Neural crest cell (in vitro differentiated cells): Measurements from ENCODE around the gene CD5L. TPM values are rescaled to one million over a fixed set of nuclear protein-coding genes. Genes with fewer than 3 reads are reported as not detected.

Source experiments
- DNase-seq: peaks from one replicate; pipeline ENCODE4 v3.0.0; 2021; ENCODE audit warnings: low read depth, mixed read lengths, low spot score
- H3K27ac Mint-ChIP-seq: one replicate; pipeline ENCODE4 v1.8.0; 2021; ENCODE audit warnings: mild to moderate bottlenecking, mixed read lengths; ENCODE audit not compliant: unreplicated experiment
- H3K27me3 Mint-ChIP-seq: 2 replicates; pipeline ENCODE4 v1.8.0; 2021; ENCODE audit warnings: low read depth, mild to moderate bottlenecking, mixed read lengths
- H3K36me3 Mint-ChIP-seq: 2 replicates; pipeline ENCODE4 v1.8.0; 2021; ENCODE audit warnings: low read depth, mild to moderate bottlenecking, mixed read lengths
- H3K4me1 Mint-ChIP-seq: 2 replicates; pipeline ENCODE4 v1.8.0; 2021; ENCODE audit warnings: mixed read lengths
- H3K4me3 Mint-ChIP-seq: one replicate; pipeline ENCODE4 v1.8.0; 2021; ENCODE audit warnings: mild to moderate bottlenecking, mixed read lengths
- H3K9me3 Mint-ChIP-seq: 2 replicates; pipeline ENCODE4 v1.8.0; 2021; ENCODE audit warnings: mixed read lengths
- total RNA-seq: library from RNA; stranded (reverse); gene quantifications from 2 replicates; pipeline ENCODE4 v1.2.1, GENCODE V29; 2021
- TF ChIP-seq, protein P1 (sequence below): fragments of 200-600 bp; sonication (generic); conservative IDR thresholded peaks from 2 replicates; pipeline ENCODE4 v1.5.0; 2021; ENCODE audit warnings: antibody characterized with exemption, mild to moderate bottlenecking

CD5L gene
- total RNA-seq, 1 donor from 2014 or later = not detected

DNA sequence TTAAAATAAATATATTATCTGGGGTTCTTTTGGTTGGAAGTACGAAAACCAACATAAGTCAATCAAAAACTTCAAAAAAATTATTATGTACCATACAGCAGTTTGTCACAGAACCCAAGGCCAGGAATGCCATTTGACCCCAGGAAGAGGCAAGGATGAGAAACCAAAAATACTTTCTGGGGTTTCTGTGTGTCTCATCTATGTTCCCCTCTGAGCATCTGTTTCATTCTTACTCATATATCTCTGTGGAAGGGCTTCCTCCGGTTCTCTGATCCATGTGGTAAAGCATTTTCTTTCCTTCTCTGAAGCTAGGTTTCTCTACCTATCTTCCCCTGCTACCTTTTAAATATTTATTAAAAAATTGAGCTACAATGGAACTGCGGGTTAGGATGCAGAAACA is 11.9 kb downstream of the CD5L start:
- no peaks in the 10 kb centered on the region for H3K4me1 Mint-ChIP-seq

DNA sequence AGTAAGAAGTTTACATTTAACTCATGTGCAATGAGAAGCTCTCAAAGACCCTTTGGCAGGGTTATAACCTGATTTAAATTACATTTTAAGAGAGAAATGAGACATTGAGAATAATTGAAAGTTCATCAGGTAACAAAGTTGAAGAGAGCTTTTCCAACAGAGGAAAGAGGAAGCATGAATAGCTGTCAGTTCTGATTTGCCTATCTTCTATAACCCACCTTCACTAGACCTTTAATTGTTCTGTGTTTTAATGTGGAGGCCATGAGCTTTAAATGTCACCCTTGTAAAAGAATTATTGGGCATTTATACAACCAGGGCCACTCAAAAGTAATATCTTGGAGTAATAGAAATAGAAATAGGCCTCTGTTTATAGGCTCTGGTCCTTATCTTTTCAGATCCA is 12.4 kb downstream of the CD5L start:
- Mint-ChIP-seq H3K4me3 (no peak overlapping the region), H3K27me3 (peaks cover 19% of the 10 kb centered on the region), H3K27ac (no peak overlapping the region), H3K9me3 (no peaks in the 10 kb centered on the region), H3K36me3 (no peaks in the 10 kb centered on the region), H3K4me1 (no peaks in the 10 kb centered on the region)
- no peak for DNase-seq
- TF ChIP-seq, protein P1, sequence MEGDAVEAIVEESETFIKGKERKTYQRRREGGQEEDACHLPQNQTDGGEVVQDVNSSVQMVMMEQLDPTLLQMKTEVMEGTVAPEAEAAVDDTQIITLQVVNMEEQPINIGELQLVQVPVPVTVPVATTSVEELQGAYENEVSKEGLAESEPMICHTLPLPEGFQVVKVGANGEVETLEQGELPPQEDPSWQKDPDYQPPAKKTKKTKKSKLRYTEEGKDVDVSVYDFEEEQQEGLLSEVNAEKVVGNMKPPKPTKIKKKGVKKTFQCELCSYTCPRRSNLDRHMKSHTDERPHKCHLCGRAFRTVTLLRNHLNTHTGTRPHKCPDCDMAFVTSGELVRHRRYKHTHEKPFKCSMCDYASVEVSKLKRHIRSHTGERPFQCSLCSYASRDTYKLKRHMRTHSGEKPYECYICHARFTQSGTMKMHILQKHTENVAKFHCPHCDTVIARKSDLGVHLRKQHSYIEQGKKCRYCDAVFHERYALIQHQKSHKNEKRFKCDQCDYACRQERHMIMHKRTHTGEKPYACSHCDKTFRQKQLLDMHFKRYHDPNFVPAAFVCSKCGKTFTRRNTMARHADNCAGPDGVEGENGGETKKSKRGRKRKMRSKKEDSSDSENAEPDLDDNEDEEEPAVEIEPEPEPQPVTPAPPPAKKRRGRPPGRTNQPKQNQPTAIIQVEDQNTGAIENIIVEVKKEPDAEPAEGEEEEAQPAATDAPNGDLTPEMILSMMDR = no peak

More for the DNA sequence above, 11.9 kb downstream of the CD5L start:
- H3K4me3 Mint-ChIP-seq = no peak overlapping the region
- no peak for DNase-seq
- H3K36me3 Mint-ChIP-seq = no peaks in the 10 kb centered on the region
- H3K27ac Mint-ChIP-seq = no peak overlapping the region
- TF ChIP-seq, protein P1 = no peak
- H3K9me3 Mint-ChIP-seq = no peaks in the 10 kb centered on the region
- H3K27me3 Mint-ChIP-seq = peaks cover 14% of the 10 kb centered on the region

GRCh38 chr1:157820299-157820698 is 21.3 kb downstream of the CD5L start:
- TF ChIP-seq, protein P1 = no peak

DNA sequence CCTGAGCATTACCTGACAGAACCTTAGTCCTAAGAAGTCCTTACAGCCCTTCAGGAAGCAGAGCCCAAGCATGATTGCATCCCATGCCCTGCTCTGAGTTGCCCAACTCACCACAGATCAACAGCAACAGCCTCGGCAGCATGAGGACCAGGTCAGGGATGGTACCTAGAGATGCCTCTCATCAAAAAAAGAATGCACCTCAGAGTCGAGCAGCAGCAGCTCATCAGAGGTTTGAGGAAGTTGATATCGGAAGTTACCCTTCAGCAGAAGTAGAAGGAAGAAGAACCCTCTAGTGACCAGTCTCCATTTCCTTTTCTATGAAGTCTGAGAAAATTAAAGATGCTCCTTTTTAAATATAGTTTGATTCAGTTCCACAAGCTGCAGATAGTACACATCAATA is 21.7 kb downstream of the CD5L start, which contains the start of gene FCRL1:
TSS of gene FCRL1 (minus strand) at position 225 of the 400 bp plus-strand sequence. CDS start at position 142, 83 bp downstream.
- no peak for DNase-seq
- Mint-ChIP-seq H3K36me3 (no peaks in the 10 kb centered on the region), H3K27me3 (peaks cover 45% of the 10 kb centered on the region), H3K27ac (no peak within 1 kb of the TSS), H3K4me3 (no peak within 1 kb of the TSS), H3K9me3 (no peaks in the 10 kb centered on the region), H3K4me1 (no peaks in the 10 kb centered on the region)
- TF ChIP-seq, protein P1 = no peak

More at GRCh38 chr1:157820299-157820698, 21.3 kb downstream of the CD5L start:
- no peak for DNase-seq
- Mint-ChIP-seq H3K4me1 (no peaks in the 10 kb centered on the region), H3K27ac (no peak overlapping the region), H3K36me3 (no peaks in the 10 kb centered on the region), H3K4me3 (no peak overlapping the region), H3K9me3 (no peaks in the 10 kb centered on the region), H3K27me3 (peaks cover 46% of the 10 kb centered on the region)

- Mint-ChIP-seq H3K4me3 (no peak overlapping the region), H3K36me3 (no peaks in the 10 kb centered on the region), H3K4me1 (no peaks in the 10 kb centered on the region), H3K27ac (no peak overlapping the region), H3K9me3 (no peaks in the 10 kb centered on the region), H3K27me3 (peaks cover 39% of the 10 kb centered on the region)
- no peak for DNase-seq
- TF ChIP-seq, protein P1 = no peak
Observed at GRCh38 chr1:157819215-157819614, 22.4 kb downstream of the CD5L start.
